Lower leg skin (tissue), 3 donors: Measurements from ENCODE around the gene KCTD16.

Source experiments
- POLR2A ChIP-seq, 2 donors: fragments of 450-650 bp; IDR thresholded peaks; one replicate each; pipeline ENCODE4 v1.6.1; 2016 to 2017; ENCODE audit warnings: antibody characterized with exemption in 2 of 2, mild to moderate bottlenecking in 1 of 2, moderate library complexity in 1 of 2
- TF ChIP-seq, protein P1 (sequence below), 3 donors: fragments of 450-650 bp; IDR thresholded peaks; one replicate each; pipeline ENCODE4 v1.5.1; 2016; ENCODE audit warnings: antibody characterized with exemption in 3 of 3, mild to moderate bottlenecking in 3 of 3, moderate library complexity in 2 of 3

DNA sequence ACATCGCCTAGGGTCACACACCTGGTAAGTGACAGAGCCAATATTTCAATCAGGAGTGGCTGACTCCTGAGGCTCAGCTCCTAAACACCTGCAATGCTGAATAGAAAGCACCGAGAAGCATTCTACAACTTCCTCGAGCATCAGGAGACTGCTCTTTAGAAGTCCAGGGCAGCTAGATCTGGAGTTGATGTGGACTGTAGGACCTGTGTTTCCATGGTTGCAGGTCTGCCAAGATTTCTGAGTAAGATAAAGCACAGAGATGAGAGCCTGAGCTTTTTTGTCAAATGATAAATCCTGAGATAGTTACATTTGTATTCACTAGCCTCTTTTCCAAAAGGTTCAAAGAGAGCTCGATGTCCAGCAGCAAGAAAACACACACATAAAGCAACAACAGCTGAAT, 44.0 kb upstream of the KCTD16 start:
- TF ChIP-seq, protein P1, sequence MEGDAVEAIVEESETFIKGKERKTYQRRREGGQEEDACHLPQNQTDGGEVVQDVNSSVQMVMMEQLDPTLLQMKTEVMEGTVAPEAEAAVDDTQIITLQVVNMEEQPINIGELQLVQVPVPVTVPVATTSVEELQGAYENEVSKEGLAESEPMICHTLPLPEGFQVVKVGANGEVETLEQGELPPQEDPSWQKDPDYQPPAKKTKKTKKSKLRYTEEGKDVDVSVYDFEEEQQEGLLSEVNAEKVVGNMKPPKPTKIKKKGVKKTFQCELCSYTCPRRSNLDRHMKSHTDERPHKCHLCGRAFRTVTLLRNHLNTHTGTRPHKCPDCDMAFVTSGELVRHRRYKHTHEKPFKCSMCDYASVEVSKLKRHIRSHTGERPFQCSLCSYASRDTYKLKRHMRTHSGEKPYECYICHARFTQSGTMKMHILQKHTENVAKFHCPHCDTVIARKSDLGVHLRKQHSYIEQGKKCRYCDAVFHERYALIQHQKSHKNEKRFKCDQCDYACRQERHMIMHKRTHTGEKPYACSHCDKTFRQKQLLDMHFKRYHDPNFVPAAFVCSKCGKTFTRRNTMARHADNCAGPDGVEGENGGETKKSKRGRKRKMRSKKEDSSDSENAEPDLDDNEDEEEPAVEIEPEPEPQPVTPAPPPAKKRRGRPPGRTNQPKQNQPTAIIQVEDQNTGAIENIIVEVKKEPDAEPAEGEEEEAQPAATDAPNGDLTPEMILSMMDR (IDR thresholded peaks at IDR 0.05), result no peak
- no peak for TF ChIP-seq POLR2A (IDR thresholded peaks at IDR 0.05)
